ENCODE results near the gene IRF8. TPM values are rescaled to one million over a fixed set of nuclear protein-coding genes. Genes with fewer than 3 reads are reported as not detected.

The IRF8 gene
- total and polyA plus RNA-seq, 2 of the 13 experiments (the other 11 are each of a cell fraction or from before 2014, with no cell fraction given): not detected

GRCh38 chr16:85869206-85869605 lies 29.8 kb upstream of the IRF8 start (continued):
- TF ChIP-seq MAF1 (CRISPR knock-in tag; IDR thresholded peaks at IDR 0.05; ENCODE audit: borderline replicate concordance) (no peak), ZNF724P (CRISPR knock-in tag; IDR thresholded peaks at IDR 0.05; ENCODE audit: borderline replicate concordance) (no peak), ZNF557 (CRISPR knock-in tag; IDR thresholded peaks at IDR 0.05) (no peak), SOX5 (CRISPR knock-in tag; IDR thresholded peaks at IDR 0.05; ENCODE audit: borderline replicate concordance) (no peak), ZNF761 (CRISPR knock-in tag; conservative IDR thresholded peaks at IDR 0.05) (no peak), ZC3H13 (CRISPR knock-in tag; IDR thresholded peaks at IDR 0.05) (no peak), ARNT2 (CRISPR knock-in tag; IDR thresholded peaks at IDR 0.05; ENCODE audit: low read depth) (no peak), CBX1 (IDR thresholded peaks at IDR 0.05; ENCODE audit: low read depth) (no peak), ZNF776 (CRISPR knock-in tag; IDR thresholded peaks at IDR 0.05) (no peak)

DNA sequence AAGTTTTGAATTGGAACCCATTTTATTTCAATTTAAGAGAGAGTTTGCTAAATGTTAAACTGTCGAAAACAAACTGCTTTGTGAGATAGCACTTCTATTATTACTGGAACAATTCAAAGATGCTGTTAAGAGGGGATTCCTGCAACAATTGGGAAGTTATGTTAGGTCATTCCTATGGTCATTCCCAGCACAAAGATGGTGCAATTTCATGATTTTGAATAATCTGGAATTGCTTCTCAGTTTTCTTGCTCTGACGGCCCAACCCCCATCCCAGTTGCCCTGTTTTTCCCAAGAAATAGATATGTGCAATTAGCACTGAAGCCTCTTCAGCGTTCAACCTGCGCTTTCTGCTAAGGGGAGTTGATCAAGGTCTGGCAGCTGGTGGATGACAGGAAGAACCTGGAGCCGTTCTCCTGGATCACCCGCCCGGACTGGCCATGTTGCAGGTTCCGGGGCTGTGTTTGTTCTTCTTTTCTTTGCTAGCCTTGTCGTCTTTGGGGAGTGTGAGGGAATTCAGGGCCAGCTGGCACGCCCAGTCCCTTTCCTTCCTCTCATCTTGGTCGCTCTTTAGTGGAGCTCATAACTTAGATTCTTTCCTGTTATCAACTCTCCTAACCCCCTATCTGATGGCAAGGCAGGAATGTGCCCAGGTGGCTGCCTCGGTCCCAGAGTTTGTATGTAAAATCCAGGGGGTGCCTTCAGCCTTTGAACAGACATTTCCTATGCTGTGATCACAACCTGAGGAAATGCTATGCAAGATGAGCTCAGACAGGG lies 29.0 kb upstream of the IRF8 start:
- Histone ChIP-seq H3K36me3 (replicated peaks in 1 of 2; ENCODE audit: control insufficient read depth in 1 of 2, insufficient read depth in 2 of 2, low read length in 2 of 2) (no peaks in the 10 kb centered on the region), H3K4me3 (replicated peaks in 1 of 3; ENCODE audit: insufficient read depth in 1 of 3, low read depth in 2 of 3, low read length in 3 of 3) (no peak overlapping the region), H2AFZ (ENCODE audit: low read length) (no peak overlapping the region), H3K4me2 (ENCODE audit: low read depth, low read length) (no peak overlapping the region), H3K27ac (ENCODE audit: extremely low read length, insufficient read depth, low read length) (no peak overlapping the region), H3K79me2 (ENCODE audit: insufficient read depth, low read length) (no peaks in the 10 kb centered on the region), H3K27me3 (ENCODE audit: control insufficient read depth in 1 of 2, insufficient read depth in 2 of 2, low read length in 2 of 2) (no peaks in the 10 kb centered on the region; a peak in 3 of 5 replicates), H3K9me3 (ENCODE audit: low read length) (no peaks in the 10 kb centered on the region), H4K20me1 (ENCODE audit: insufficient read depth, low read length) (no peaks in the 10 kb centered on the region), H3K4me1 (ENCODE audit: insufficient read depth, low read length) (no peaks in the 10 kb centered on the region), H3K9ac (ENCODE audit: insufficient read depth, low read depth, low read length) (no peak overlapping the region)
- ATAC-seq: no peak
- BruUV-seq (replicated peaks): no TSS peak
- no peak for DNase-seq (ENCODE audit: low spot score)
- ChIA-PET POLR2A (no interaction called here), CTCF (ENCODE audit: low intra/inter-chr PET ratio, low total read pairs) (no interaction called here)
- FAIRE-seq: no peak
- intact Hi-C loops (cut with micrococcal nuclease; ENCODE audit: unreplicated experiment) (no loop called here), in situ Hi-C loops (cut with HindIII; ENCODE audit: extremely low pct_ligation_motif_present, low pct_unique_long_range_greater_than_20kb) (no loop called here)
- 40% methylated on average over 12 of the region's 12 CpGs for WGBS (ENCODE audit: low lambda C conversion rate)
- TF ChIP-seq BRCA1 (CRISPR knock-in tag; IDR thresholded peaks at IDR 0.05): no peak
- TF ChIP-seq MYNN (CRISPR knock-in tag; IDR thresholded peaks at IDR 0.05; ENCODE audit: low read depth): no peak
- TF ChIP-seq MAF1 (CRISPR knock-in tag; IDR thresholded peaks at IDR 0.05; ENCODE audit: borderline replicate concordance): no peak
- no peak for TF ChIP-seq ONECUT2 (CRISPR knock-in tag; IDR thresholded peaks at IDR 0.05)
- TF ChIP-seq, protein P1, sequence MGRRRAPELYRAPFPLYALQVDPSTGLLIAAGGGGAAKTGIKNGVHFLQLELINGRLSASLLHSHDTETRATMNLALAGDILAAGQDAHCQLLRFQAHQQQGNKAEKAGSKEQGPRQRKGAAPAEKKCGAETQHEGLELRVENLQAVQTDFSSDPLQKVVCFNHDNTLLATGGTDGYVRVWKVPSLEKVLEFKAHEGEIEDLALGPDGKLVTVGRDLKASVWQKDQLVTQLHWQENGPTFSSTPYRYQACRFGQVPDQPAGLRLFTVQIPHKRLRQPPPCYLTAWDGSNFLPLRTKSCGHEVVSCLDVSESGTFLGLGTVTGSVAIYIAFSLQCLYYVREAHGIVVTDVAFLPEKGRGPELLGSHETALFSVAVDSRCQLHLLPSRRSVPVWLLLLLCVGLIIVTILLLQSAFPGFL (CRISPR knock-in tag; IDR thresholded peaks at IDR 0.05): no peak
- no peak for TF ChIP-seq ZC3H4 (CRISPR knock-in tag; IDR thresholded peaks at IDR 0.05; ENCODE audit: borderline replicate concordance)
- TF ChIP-seq, protein P2, sequence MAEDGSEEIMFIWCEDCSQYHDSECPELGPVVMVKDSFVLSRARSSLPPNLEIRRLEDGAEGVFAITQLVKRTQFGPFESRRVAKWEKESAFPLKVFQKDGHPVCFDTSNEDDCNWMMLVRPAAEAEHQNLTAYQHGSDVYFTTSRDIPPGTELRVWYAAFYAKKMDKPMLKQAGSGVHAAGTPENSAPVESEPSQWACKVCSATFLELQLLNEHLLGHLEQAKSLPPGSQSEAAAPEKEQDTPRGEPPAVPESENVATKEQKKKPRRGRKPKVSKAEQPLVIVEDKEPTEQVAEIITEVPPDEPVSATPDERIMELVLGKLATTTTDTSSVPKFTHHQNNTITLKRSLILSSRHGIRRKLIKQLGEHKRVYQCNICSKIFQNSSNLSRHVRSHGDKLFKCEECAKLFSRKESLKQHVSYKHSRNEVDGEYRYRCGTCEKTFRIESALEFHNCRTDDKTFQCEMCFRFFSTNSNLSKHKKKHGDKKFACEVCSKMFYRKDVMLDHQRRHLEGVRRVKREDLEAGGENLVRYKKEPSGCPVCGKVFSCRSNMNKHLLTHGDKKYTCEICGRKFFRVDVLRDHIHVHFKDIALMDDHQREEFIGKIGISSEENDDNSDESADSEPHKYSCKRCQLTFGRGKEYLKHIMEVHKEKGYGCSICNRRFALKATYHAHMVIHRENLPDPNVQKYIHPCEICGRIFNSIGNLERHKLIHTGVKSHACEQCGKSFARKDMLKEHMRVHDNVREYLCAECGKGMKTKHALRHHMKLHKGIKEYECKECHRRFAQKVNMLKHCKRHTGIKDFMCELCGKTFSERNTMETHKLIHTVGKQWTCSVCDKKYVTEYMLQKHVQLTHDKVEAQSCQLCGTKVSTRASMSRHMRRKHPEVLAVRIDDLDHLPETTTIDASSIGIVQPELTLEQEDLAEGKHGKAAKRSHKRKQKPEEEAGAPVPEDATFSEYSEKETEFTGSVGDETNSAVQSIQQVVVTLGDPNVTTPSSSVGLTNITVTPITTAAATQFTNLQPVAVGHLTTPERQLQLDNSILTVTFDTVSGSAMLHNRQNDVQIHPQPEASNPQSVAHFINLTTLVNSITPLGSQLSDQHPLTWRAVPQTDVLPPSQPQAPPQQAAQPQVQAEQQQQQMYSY (CRISPR knock-in tag; IDR thresholded peaks at IDR 0.05): no peak

Measured in HepG2 (cell line).